ENCODE results near the gene MPZL2. TPM values are rescaled to one million over a fixed set of nuclear protein-coding genes. Genes with fewer than 3 reads are reported as not detected.

MPZL2 gene
- total RNA-seq, 1 experiment from 2014 or later: 0.26 TPM

GRCh38 chr11:118232659-118233058 is 31.4 kb downstream of the MPZL2 start:
- Histone ChIP-seq H3K79me2 (ENCODE audit: insufficient read depth, low read length) (no peaks in the 10 kb centered on the region), H3T11ph (ENCODE audit: low read length) (no peak overlapping the region), H3K4me2 (ENCODE audit: insufficient read depth, insufficient read length, low read length) (no peak overlapping the region), H4K91ac (ENCODE audit: insufficient read length, low read depth, low read length) (no peak overlapping the region), H3K27me3 (ENCODE audit: insufficient read depth, low read length) (no peaks in the 10 kb centered on the region), H3K4ac (ENCODE audit: low read depth, low read length) (no peak overlapping the region), H4K20me1 (ENCODE audit: control insufficient read depth, insufficient read depth, insufficient read length) (no peaks in the 10 kb centered on the region), H2BK15ac (ENCODE audit: low read depth, low read length) (no peak overlapping the region), H2AK5ac (ENCODE audit: insufficient read length, low read length) (no peak overlapping the region), H2BK5ac (ENCODE audit: insufficient read length, low read length) (no peak overlapping the region), H3K4me1 (ENCODE audit: insufficient read depth, low read length) (no peaks in the 10 kb centered on the region), H3K27ac (ENCODE audit: insufficient read length, low read depth, low read length) (no peak overlapping the region), H3K18ac (ENCODE audit: insufficient read length, low read depth, low read length) (no peak overlapping the region), H3K79me1 (ENCODE audit: insufficient read depth, low read depth, low read length, poor library complexity, severe bottlenecking) (no peaks in the 10 kb centered on the region), H3K23ac (ENCODE audit: insufficient read length, low read depth, low read length) (no peak overlapping the region), H2BK120ac (ENCODE audit: low read depth, low read length, poor library complexity, severe bottlenecking) (no peak overlapping the region), H3K14ac (ENCODE audit: insufficient read depth, low read length) (no peak overlapping the region), H3K9me3 (ENCODE audit: control insufficient read depth, low read depth, low read length) (no peaks in the 10 kb centered on the region), H4K8ac (replicated peaks; ENCODE audit: insufficient read length, low read depth, low read length) (no peak overlapping the region), H2BK20ac (ENCODE audit: low read depth, low read length, poor library complexity, severe bottlenecking) (no peak overlapping the region), H2AFZ (ENCODE audit: low read length) (no peak overlapping the region), H3K9ac (ENCODE audit: extremely low read depth, insufficient read length, low read length) (no peak overlapping the region), H2BK12ac (ENCODE audit: insufficient read length, low read depth, low read length) (no peak overlapping the region), H3K56ac (ENCODE audit: insufficient read length, low read depth, low read length) (no peak overlapping the region), H3K23me2 (ENCODE audit: insufficient read length, low read depth, low read length, poor library complexity, severe bottlenecking) (no peaks in the 10 kb centered on the region), H4K5ac (ENCODE audit: insufficient read length, low read depth, low read length) (no peak overlapping the region)
- Mint-ChIP-seq H3K27ac (no peak overlapping the region), H3K27me3 (ENCODE audit: low read depth) (peaks cover 6% of the 10 kb centered on the region), H3K36me3 (ENCODE audit: insufficient read depth in 1 of 3, low read depth in 3 of 3) (no peaks in the 10 kb centered on the region), H3K4me1 (no peaks in the 10 kb centered on the region), H3K9me3 (no peaks in the 10 kb centered on the region), H3K4me3 (no peak overlapping the region)
- TF ChIP-seq CTCF (conservative IDR thresholded peaks at IDR 0.05): no peak
- no peak for DNase-seq
- no CpG with 5 or more reads among the region's 1 CpG for WGBS (ENCODE audit: extremely low coverage, insufficient read length, low lambda C conversion rate)

Measured in H9 (cell line).